Hematopoietic multipotent progenitor cell treated with erythropoietin and hydrocortisone succinate and interleukin-3 and kit ligand, for 6 days (in vitro differentiated cells): ENCODE measurements around the gene IL1RL2.

Experiments used
- DNase-seq: peaks from one replicate; pipeline ENCODE4 v3.0.0-alpha.2; 2015

Gene IL1RL2

DNA sequence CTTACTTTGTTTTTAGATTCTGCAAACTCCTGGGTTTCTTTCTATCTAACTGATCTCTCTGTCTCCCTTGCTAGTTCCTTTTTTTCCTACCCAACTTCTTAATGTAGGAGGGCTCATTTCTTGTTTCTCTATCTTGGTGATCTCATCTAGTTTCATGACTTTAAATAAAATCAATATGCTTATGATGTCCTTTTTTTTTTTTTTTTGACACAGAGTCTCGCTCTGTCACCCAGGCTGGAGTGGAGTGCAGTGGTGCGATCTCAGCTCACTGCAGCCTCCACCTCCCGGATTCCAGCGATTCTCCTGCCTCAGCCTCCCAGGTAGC lies 82.3 kb downstream of the IL1RL2 start:
- DNase-seq: no peak

- DNase-seq: peak; percentile 59
These were observed 85.0 kb downstream of the IL1RL2 start for GRCh38 chr2:102271844-102272243.

DNA sequence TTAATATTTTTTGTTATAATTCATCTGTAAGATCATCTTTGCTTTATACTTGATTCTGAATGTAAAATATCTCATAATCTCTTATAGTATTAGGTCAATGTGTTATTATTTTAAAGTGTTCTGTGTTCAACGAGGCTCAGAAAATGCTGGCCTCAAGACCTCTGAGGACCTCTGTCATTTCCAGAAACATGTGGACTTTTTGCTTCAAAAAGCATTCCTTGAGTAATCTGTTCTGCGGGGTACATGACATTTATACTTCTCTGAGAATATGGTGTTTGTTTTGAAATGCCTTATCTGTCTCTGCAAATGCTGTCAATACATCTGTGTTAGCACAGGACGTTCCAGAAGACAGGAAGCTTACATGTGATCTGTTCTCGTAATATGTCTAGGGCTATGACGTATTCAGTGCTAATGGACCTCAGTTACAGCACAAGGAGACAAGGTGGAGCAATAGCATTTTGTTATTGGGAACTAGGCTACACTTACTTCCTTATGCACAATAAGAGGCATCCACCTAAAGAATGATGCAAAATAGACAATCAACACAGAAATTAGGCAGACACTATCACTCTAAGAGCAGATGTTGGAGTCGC lies 86.9 kb downstream of the IL1RL2 start:
- DNase-seq: peak; percentile 29

GRCh38 chr2:102276549-102277201 lies 89.9 kb downstream of the IL1RL2 start:
- DNase-seq: no peak

- no peak for DNase-seq
These were observed 90.4 kb downstream of the IL1RL2 start for GRCh38 chr2:102277202-102277700.

- peak; percentile 31 for DNase-seq
These were observed 92.0 kb downstream of the IL1RL2 start for GRCh38 chr2:102278720-102279390.

DNA sequence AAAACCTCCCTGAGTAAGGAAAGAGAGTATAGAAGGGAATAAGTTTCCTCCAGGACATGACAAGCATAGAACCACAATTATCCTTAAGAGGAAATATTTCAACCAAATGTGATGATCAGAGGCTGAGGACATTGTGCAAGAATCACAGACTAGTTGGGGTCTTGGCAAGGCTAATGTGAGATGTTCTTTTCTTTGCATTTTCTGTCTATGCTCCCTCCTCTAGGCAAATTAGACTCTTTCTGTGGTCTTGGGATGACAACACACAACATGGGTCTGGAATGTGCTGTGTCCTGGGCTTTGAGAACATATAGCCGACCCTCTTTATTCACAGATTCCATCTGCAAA lies 92.5 kb downstream of the IL1RL2 start:
- DNase-seq: no peak

GRCh38 chr2:102282678-102283091 lies 95.9 kb downstream of the IL1RL2 start:
- DNase-seq: no peak

DNA sequence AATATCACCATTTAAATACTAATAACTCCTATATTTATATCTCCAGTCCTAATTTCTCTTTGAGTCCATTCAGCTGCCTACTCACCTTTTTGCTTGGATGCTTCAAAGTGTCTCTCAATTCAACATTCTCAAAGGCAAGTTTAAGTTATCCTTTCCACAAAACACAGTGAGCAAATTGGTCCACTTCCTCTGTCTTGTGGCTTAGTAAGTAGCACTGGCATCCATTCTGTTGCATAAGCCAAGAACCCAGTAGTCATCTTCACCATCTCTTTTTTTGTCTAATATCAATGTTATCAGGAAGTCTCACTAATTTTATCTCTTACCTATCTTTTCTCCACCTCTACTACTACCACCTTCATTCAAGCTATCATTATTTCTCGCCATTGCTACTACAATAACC lies 97.2 kb downstream of the IL1RL2 start:
- DNase-seq: peak; percentile 34

GRCh38 chr2:102284611-102285010 lies 97.8 kb downstream of the IL1RL2 start:
- no peak for DNase-seq

- DNase-seq: no peak
These were observed 98.5 kb downstream of the IL1RL2 start for GRCh38 chr2:102285368-102285767.

GRCh38 chr2:102286041-102286440 lies 99.2 kb downstream of the IL1RL2 start:
- no peak for DNase-seq

DNA sequence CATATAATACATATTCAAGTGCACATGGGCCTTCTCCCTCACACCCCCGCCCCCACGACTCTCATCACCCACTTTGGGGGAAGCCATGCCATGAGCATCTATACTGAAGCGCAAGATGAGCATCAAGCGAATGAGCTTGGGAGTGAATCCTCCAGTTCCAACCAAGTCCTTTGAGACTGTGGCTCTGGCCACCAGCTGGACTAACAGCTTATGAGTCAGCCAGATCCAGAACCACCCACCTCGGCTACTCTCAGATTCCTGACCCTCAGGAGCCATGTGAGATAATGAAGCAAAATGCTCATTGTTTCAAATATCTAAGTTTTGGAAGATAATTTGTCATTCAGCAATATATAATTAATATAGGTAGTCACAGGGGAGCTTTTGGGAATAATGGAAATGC lies 102.3 kb downstream of the IL1RL2 start:
- no peak for DNase-seq
